ENCODE data around the gene PNKD.

PNKD gene

DNA sequence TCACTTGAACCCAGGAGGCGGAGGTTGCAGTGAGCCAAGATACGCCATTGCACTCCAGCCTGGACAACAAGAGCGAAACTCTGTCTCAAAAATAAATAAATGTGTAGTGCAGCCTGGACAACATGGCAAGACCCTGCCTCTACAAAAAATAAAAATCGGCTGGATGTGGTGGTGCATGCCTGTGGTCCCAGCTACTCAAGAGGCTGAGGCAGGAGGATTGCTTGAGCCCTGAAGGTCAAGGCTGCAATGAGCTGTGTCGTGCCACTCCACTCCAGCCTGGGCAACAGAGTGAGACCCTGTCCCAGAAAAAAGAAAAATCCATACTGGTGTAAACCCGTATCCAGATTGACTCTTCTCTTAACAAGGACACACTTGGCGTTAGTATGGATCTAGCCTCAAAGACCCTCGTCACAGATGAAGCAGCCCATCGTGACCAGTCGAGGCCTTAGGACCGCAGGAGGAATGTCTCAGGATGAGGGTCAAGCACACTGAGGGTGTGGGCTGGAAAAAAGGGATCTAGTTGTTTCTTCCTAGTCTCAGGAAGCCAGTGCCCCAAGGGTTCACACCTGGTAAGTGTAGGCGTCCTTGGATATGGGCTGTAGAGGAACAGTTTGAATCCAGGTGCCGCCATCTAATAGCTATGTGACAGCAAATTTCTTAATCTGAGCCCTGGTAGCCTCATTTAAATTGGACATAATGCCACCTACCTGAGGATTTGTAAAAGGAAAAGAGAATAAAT is 13.5 kb upstream of the PNKD start:
- Histone ChIP-seq H3F3A (ENCODE audit: low read depth) (peaks cover 7% of the 10 kb centered on the region; the same call in 1 of the 2 replicates), H3K9me2 (replicated peaks; ENCODE audit: low read depth, low read length) (no peaks in the 10 kb centered on the region), H2AFZ (ENCODE audit: low read length) (no peak overlapping the region), H3K79me2 (ENCODE audit: insufficient read depth, low read length) (no peaks in the 10 kb centered on the region), H3K9ac (ENCODE audit: low read depth, low read length, poor library complexity, severe bottlenecking) (no peak overlapping the region), H3K9me3 (ENCODE audit: insufficient read depth, low read depth, low read length) (no peaks in the 10 kb centered on the region), H3K36me3 (ENCODE audit: insufficient read depth, low read length) (peaks cover 49% of the 10 kb centered on the region), H3K27me3 (ENCODE audit: insufficient read depth, low read length, poor library complexity, severe bottlenecking) (no peaks in the 10 kb centered on the region), H3K4me2 (ENCODE audit: low read depth, low read length, poor library complexity, severe bottlenecking) (no peak overlapping the region), H4K20me1 (ENCODE audit: insufficient read depth, low read length, poor library complexity, severe bottlenecking) (no peaks in the 10 kb centered on the region), H3K4me1 (ENCODE audit: insufficient read depth, low read length, poor library complexity, severe bottlenecking) (no peaks in the 10 kb centered on the region), H3K4me3 (ENCODE audit: low read length, poor library complexity, severe bottlenecking) (no peak overlapping the region)
- TF ChIP-seq, protein P1, sequence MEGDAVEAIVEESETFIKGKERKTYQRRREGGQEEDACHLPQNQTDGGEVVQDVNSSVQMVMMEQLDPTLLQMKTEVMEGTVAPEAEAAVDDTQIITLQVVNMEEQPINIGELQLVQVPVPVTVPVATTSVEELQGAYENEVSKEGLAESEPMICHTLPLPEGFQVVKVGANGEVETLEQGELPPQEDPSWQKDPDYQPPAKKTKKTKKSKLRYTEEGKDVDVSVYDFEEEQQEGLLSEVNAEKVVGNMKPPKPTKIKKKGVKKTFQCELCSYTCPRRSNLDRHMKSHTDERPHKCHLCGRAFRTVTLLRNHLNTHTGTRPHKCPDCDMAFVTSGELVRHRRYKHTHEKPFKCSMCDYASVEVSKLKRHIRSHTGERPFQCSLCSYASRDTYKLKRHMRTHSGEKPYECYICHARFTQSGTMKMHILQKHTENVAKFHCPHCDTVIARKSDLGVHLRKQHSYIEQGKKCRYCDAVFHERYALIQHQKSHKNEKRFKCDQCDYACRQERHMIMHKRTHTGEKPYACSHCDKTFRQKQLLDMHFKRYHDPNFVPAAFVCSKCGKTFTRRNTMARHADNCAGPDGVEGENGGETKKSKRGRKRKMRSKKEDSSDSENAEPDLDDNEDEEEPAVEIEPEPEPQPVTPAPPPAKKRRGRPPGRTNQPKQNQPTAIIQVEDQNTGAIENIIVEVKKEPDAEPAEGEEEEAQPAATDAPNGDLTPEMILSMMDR (conservative IDR thresholded peaks at IDR 0.05; ENCODE audit: low read length): no peak
- no peak for TF ChIP-seq EZH2phosphoT487 (IDR thresholded peaks at IDR 0.05; ENCODE audit: borderline replicate concordance)

DNA sequence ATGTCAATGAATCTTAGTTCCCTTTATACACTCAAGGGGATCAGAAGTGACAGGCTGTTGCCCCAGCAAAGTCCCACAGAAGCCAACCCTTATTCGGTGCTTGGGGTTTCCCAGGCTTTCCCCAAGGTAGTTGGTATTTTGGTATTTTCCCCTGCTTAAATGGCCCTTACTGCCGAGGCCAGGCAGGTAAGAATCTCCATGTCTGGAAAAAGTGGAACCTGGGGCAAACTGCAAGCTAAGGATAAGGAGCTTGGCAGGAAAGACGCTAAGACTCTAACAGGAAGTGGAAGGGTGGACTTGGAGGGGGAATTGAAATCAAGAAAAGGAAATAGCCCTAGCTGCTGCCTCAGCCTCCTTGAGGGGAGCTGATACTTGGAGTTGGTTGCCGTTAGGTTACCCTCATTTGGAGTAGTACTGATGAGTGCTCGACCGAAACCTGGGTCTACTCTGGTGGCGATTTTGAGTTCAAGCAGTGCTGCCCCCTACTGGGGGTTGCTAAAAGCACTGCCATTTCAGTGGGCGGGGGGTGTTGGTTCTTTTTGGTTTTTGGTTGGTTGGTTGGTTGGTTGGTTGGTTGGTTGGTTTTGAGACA is 12.8 kb upstream of the PNKD start:
- Histone ChIP-seq H3K4me3 (ENCODE audit: low read length, poor library complexity, severe bottlenecking) (no peak overlapping the region), H3K9ac (ENCODE audit: low read depth, low read length, poor library complexity, severe bottlenecking) (no peak overlapping the region), H2AFZ (ENCODE audit: low read length) (no peak overlapping the region), H4K20me1 (ENCODE audit: insufficient read depth, low read length, poor library complexity, severe bottlenecking) (no peaks in the 10 kb centered on the region), H3K9me2 (replicated peaks; ENCODE audit: low read depth, low read length) (no peaks in the 10 kb centered on the region), H3K79me2 (ENCODE audit: insufficient read depth, low read length) (no peaks in the 10 kb centered on the region), H3K9me3 (ENCODE audit: insufficient read depth, low read depth, low read length) (no peaks in the 10 kb centered on the region), H3K27me3 (ENCODE audit: insufficient read depth, low read length, poor library complexity, severe bottlenecking) (no peaks in the 10 kb centered on the region), H3K4me2 (ENCODE audit: low read depth, low read length, poor library complexity, severe bottlenecking) (no peak overlapping the region), H3K4me1 (ENCODE audit: insufficient read depth, low read length, poor library complexity, severe bottlenecking) (no peaks in the 10 kb centered on the region), H3F3A (ENCODE audit: low read depth) (peaks cover 7% of the 10 kb centered on the region; the same call in 1 of the 2 replicates), H3K36me3 (ENCODE audit: insufficient read depth, low read length) (peaks cover 42% of the 10 kb centered on the region)
- TF ChIP-seq, protein P1 (conservative IDR thresholded peaks at IDR 0.05; ENCODE audit: low read length): peak; percentile 80
- TF ChIP-seq EZH2phosphoT487 (IDR thresholded peaks at IDR 0.05; ENCODE audit: borderline replicate concordance): no peak

DNA sequence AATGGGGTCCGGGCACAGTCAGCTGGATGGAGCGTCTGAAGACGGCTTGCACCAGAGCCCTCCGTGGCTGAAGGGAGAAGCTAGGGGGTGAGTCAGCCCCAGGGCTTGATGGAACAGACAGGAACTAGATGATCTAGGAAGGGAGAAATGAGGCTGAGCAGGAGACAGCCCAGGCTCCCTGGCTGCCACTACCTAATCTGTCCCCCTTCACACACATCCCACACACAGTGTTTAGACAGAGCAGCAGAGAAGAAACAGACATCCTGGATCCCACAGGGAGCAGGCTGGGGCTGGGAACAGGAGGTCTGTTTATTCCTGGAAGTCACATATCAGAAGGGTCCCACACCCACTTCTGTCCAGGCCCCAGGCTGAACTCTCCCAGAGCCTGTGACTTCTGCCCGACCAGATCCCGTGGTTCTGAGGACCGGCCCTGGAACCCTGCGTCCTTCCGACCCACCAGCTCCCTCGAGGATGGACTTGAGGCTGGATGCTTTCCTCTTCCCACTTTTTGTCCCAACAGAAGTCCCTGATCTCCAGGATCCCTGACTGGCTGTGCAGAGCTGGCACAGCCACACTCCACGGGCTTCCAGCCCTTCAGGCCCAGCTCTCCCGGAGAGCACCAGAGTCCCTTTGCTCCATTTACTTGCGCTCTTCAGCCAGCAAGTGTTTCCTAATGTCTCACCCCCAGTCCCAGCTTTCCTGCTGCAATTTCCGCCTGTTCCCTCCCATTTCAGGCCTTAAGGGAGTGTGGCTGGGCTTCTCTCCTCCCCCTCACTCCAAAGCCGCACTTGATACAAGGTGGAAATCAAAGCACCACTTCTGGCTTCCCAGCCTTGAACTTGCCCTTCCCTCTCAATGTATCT is 11.0 kb upstream of the PNKD start:
- Histone ChIP-seq H3K4me3 (ENCODE audit: low read length, poor library complexity, severe bottlenecking) (no peak overlapping the region), H3F3A (ENCODE audit: low read depth) (peaks cover 7% of the 10 kb centered on the region; the same call in 1 of the 2 replicates), H3K27me3 (ENCODE audit: insufficient read depth, low read length, poor library complexity, severe bottlenecking) (no peaks in the 10 kb centered on the region), H3K9ac (ENCODE audit: low read depth, low read length, poor library complexity, severe bottlenecking) (no peak overlapping the region), H3K4me2 (ENCODE audit: low read depth, low read length, poor library complexity, severe bottlenecking) (no peak overlapping the region), H3K36me3 (ENCODE audit: insufficient read depth, low read length) (peaks cover 25% of the 10 kb centered on the region), H3K9me3 (ENCODE audit: insufficient read depth, low read depth, low read length) (no peaks in the 10 kb centered on the region), H3K79me2 (ENCODE audit: insufficient read depth, low read length) (no peaks in the 10 kb centered on the region), H3K4me1 (ENCODE audit: insufficient read depth, low read length, poor library complexity, severe bottlenecking) (no peaks in the 10 kb centered on the region), H4K20me1 (ENCODE audit: insufficient read depth, low read length, poor library complexity, severe bottlenecking) (peaks cover 4% of the 10 kb centered on the region), H3K9me2 (replicated peaks; ENCODE audit: low read depth, low read length) (no peaks in the 10 kb centered on the region), H2AFZ (ENCODE audit: low read length) (no peak overlapping the region)
- TF ChIP-seq, protein P1 (conservative IDR thresholded peaks at IDR 0.05; ENCODE audit: low read length): no peak
- TF ChIP-seq EZH2phosphoT487 (IDR thresholded peaks at IDR 0.05; ENCODE audit: borderline replicate concordance): no peak
